Measurements from ENCODE around the gene RAPGEF5.

DNA sequence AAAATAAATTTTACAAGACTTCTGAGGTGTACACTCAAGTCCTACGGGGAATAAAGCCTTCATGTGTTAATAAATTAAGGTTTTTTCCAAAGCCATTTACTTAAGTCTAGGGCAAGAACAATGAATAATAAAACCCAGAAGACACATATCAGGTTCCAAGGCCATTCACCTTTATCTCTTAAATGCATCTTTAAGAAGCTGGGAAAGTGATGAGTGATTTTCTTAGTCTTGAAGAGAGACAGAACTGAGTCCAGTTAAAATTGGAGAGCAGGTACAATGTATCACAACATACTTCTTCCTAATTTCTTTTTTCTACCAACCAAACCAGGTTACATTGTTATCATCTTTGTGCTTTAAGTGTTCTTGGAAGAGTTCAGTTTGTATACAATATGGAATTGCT is 189.5 kb downstream of the RAPGEF5 start:
- TF ChIP-seq CTCF (conservative IDR thresholded peaks at IDR 0.05 in 1 of 2, IDR thresholded peaks at IDR 0.05 in 1 of 2; ENCODE audit: extremely low read depth in 1 of 2, insufficient read depth in 1 of 2, low read depth in 1 of 2, low read length in 2 of 2) (no peak), EZH2 (IDR thresholded peaks at IDR 0.05; ENCODE audit: borderline replicate concordance, low read length) (no peak)
